OCI-LY1 (cell line): ENCODE data around the gene NUDT21.

Experiments used
- H2AFZ ChIP-seq: fragments of 200-600 bp; sonication (generic), shearing (Covaris generic); 2 replicates; pipeline ENCODE4 v1.6.0; 2014; ENCODE audit warnings: antibody characterized with exemption, mild to moderate bottlenecking, low read length
- H3F3A ChIP-seq: fragments of 200-600 bp; sonication (generic), shearing (Covaris generic); 2 replicates; pipeline ENCODE4 v1.6.0; 2014; ENCODE audit warnings: mild to moderate bottlenecking, antibody characterized with exemption, low read length, moderate library complexity; ENCODE audit not compliant: insufficient read depth
- H3K27ac ChIP-seq: fragments of 200-600 bp; sonication (generic); 2 replicates; pipeline ENCODE4 v1.5.1; 2014; ENCODE audit warnings: low read length, mixed run types, mild to moderate bottlenecking, low read depth; ENCODE audit not compliant: poor library complexity, severe bottlenecking
- H3K27me3 ChIP-seq: fragments of 200-600 bp; sonication (generic); 2 replicates; pipeline ENCODE4 v1.6.0; 2014; ENCODE audit warnings: antibody characterized with exemption, mild to moderate bottlenecking, low read length, moderate library complexity; ENCODE audit not compliant: insufficient read depth
- H3K36me3 ChIP-seq: fragments of 200-600 bp; sonication (generic); 2 replicates; pipeline ENCODE4 v1.6.1; 2014; ENCODE audit warnings: mild to moderate bottlenecking, antibody characterized with exemption, low read length, moderate library complexity, mixed read lengths; ENCODE audit not compliant: insufficient read depth
- H3K4me1 ChIP-seq: fragments of 200-600 bp; sonication (generic); 2 replicates; pipeline ENCODE4 v1.5.1; 2014; ENCODE audit warnings: mild to moderate bottlenecking, low read length, moderate library complexity; ENCODE audit not compliant: insufficient read depth, severe bottlenecking
- H3K4me2 ChIP-seq: fragments of 200-600 bp; sonication (generic), shearing (Covaris generic); 2 replicates; pipeline ENCODE4 v1.6.1; 2014; ENCODE audit warnings: low read length
- H3K4me3 ChIP-seq: fragments of 200-600 bp; sonication (generic); 2 replicates; pipeline ENCODE4 v1.5.1; 2014; ENCODE audit warnings: low read length, low read depth, mild to moderate bottlenecking, mixed read lengths; ENCODE audit not compliant: poor library complexity, severe bottlenecking
- H3K79me2 ChIP-seq: fragments of 200-600 bp; shearing (Covaris generic); 2 replicates; pipeline ENCODE4 v1.6.1; 2016; ENCODE audit warnings: mixed run types, low read length, mixed read lengths; ENCODE audit not compliant: insufficient read depth
- H3K9ac ChIP-seq: fragments of 200-600 bp; sonication (generic), shearing (Covaris generic); 2 replicates; pipeline ENCODE4 v1.6.1; 2014; ENCODE audit warnings: mild to moderate bottlenecking, low read length, mixed read lengths
- H3K9me2 ChIP-seq: fragments of 200-600 bp; sonication (generic), shearing (Covaris generic); 2 replicates; pipeline ENCODE4 v1.6.1; 2014; ENCODE audit warnings: low read depth, mild to moderate bottlenecking, low read length, mixed read lengths
- H3K9me3 ChIP-seq: fragments of 200-600 bp; shearing (Covaris generic); 2 replicates; pipeline ENCODE4 v1.6.1; 2014; ENCODE audit warnings: low read length, mixed read lengths
- H4K20me1 ChIP-seq: fragments of 200-600 bp; sonication (generic), shearing (Covaris generic); 2 replicates; pipeline ENCODE4 v1.6.0; 2016; ENCODE audit warnings: mild to moderate bottlenecking, low read length; ENCODE audit not compliant: insufficient read depth
- CTCF ChIP-seq: fragments of 200-600 bp; sonication (generic), shearing (Covaris generic); IDR thresholded peaks from 2 replicates; pipeline ENCODE4 v1.5.1; 2017; ENCODE audit warnings: mild to moderate bottlenecking, antibody characterized with exemption, low read length, moderate library complexity, mixed read lengths
- EZH2 ChIP-seq: fragments of 200-600 bp; sonication (generic), shearing (Covaris generic); IDR thresholded peaks from 2 replicates; pipeline ENCODE4 v1.8.0; 2017; ENCODE audit warnings: borderline replicate concordance, mixed run types, mild to moderate bottlenecking, antibody characterized with exemption, low read length, moderate library complexity, mixed read lengths

NUDT21 gene

GRCh38 chr16:56425439-56425832, 25.7 kb downstream of the NUDT21 start, which contains the start of gene AMFR:
Gene AMFR, minus strand, starts transcription at chr16:56425545. Its CDS starts 218 bp downstream, at chr16:56425327.
- H3K9me2 ChIP-seq = no peaks in the 10 kb centered on the region
- no peaks in the 10 kb centered on the region; the same call in 1 of the 2 replicates for H3F3A ChIP-seq
- TF ChIP-seq EZH2 (no peak), CTCF (no peak; the same call in 1 of the 2 replicates)
- peak within 1 kb of the TSS; percentile 85 for H3K4me2 ChIP-seq
- H3K36me3 ChIP-seq = peaks cover 19% of the 10 kb centered on the region; the same call in 1 of the 2 replicates
- H3K9ac ChIP-seq = peak within 1 kb of the TSS; percentile 86
- H2AFZ ChIP-seq = no peak within 1 kb of the TSS
- H3K9me3 ChIP-seq = no peaks in the 10 kb centered on the region
- H4K20me1 ChIP-seq = no peaks in the 10 kb centered on the region
- H3K27me3 ChIP-seq = no peaks in the 10 kb centered on the region
- peaks cover 41% of the 10 kb centered on the region for H3K79me2 ChIP-seq
- H3K4me1 ChIP-seq = peaks cover 41% of the 10 kb centered on the region
- peak within 1 kb of the TSS; percentile 90 for H3K27ac ChIP-seq
- peak within 1 kb of the TSS; percentile 91 for H3K4me3 ChIP-seq

GRCh38 chr16:56424791-56425438, 26.2 kb downstream of the NUDT21 start:
- Histone ChIP-seq H3K9ac (peak overlapping the region; percentile 86), H3F3A (no peaks in the 10 kb centered on the region; the same call in 1 of the 2 replicates), H3K79me2 (peaks cover 47% of the 10 kb centered on the region), H3K36me3 (peaks cover 14% of the 10 kb centered on the region; the same call in 1 of the 2 replicates), H3K27me3 (no peaks in the 10 kb centered on the region), H3K4me3 (peak overlapping the region; percentile 91), H3K27ac (no peak overlapping the region), H3K4me2 (peak overlapping the region; percentile 85), H3K9me3 (no peaks in the 10 kb centered on the region), H4K20me1 (no peaks in the 10 kb centered on the region), H3K4me1 (peaks cover 46% of the 10 kb centered on the region), H3K9me2 (no peaks in the 10 kb centered on the region), H2AFZ (no peak overlapping the region)
- TF ChIP-seq EZH2 (no peak), CTCF (no peak)

- Histone ChIP-seq H3K4me1 (peaks cover 47% of the 10 kb centered on the region), H2AFZ (no peak overlapping the region)
Measured at GRCh38 chr16:56424404-56424764, 26.7 kb downstream of the NUDT21 start.

More at GRCh38 chr16:56424404-56424764, 26.7 kb downstream of the NUDT21 start:
- Histone ChIP-seq H3K27ac (peak overlapping the region; percentile 90), H3K4me2 (peak overlapping the region; percentile 85), H3K27me3 (no peaks in the 10 kb centered on the region), H3K36me3 (0 out of 2 replicates have a peak, but pooled peaks cover 10% of the 10 kb centered on the region), H4K20me1 (no peaks in the 10 kb centered on the region), H3F3A (no peaks in the 10 kb centered on the region; the same call in 1 of the 2 replicates), H3K9me3 (no peaks in the 10 kb centered on the region), H3K79me2 (peaks cover 51% of the 10 kb centered on the region), H3K9ac (peak overlapping the region; percentile 86), H3K9me2 (no peaks in the 10 kb centered on the region), H3K4me3 (peak overlapping the region; percentile 91)
- TF ChIP-seq EZH2 = no peak
- TF ChIP-seq CTCF = no peak
